ENCODE measurements around the gene EIF4ENIF1. TPM values are rescaled to one million over a fixed set of nuclear protein-coding genes. Genes with fewer than 3 reads are reported as not detected.
A peak's percentile ranks its signal among the peaks of the same experiment; 100 is the strongest.

The EIF4ENIF1 gene, protein sequence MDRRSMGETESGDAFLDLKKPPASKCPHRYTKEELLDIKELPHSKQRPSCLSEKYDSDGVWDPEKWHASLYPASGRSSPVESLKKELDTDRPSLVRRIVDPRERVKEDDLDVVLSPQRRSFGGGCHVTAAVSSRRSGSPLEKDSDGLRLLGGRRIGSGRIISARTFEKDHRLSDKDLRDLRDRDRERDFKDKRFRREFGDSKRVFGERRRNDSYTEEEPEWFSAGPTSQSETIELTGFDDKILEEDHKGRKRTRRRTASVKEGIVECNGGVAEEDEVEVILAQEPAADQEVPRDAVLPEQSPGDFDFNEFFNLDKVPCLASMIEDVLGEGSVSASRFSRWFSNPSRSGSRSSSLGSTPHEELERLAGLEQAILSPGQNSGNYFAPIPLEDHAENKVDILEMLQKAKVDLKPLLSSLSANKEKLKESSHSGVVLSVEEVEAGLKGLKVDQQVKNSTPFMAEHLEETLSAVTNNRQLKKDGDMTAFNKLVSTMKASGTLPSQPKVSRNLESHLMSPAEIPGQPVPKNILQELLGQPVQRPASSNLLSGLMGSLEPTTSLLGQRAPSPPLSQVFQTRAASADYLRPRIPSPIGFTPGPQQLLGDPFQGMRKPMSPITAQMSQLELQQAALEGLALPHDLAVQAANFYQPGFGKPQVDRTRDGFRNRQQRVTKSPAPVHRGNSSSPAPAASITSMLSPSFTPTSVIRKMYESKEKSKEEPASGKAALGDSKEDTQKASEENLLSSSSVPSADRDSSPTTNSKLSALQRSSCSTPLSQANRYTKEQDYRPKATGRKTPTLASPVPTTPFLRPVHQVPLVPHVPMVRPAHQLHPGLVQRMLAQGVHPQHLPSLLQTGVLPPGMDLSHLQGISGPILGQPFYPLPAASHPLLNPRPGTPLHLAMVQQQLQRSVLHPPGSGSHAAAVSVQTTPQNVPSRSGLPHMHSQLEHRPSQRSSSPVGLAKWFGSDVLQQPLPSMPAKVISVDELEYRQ
- total RNA-seq, result 10 to 100 TPM; 34.5 to 37.1 TPM
- polyA plus RNA-seq (2013, experiment 1 of 2), result 32.2 TPM
- polyA plus RNA-seq (2013, experiment 2 of 2), result 28.6 TPM
- long read RNA-seq, experiment 1, partial matches to known transcripts, result 9 of 14 reads
- long read RNA-seq, experiment 1, other reads (novel, unspliced or antisense), result 5 of 14 reads
- long read RNA-seq, experiment 2, transcript EIF4ENIF1-201 (19 exons, 3,544 nt), result major isoform, 46 of 88 reads
- long read RNA-seq, experiment 2, partial matches to known transcripts, result 14 of 88 reads
- long read RNA-seq, experiment 2, other reads (novel, unspliced or antisense), result 28 of 88 reads
- long read RNA-seq, experiment 3, transcript EIF4ENIF1-201 (19 exons, 3,544 nt), result major isoform, 6 of 19 reads
- long read RNA-seq, experiment 3, partial matches to known transcripts, result 8 of 19 reads
- long read RNA-seq, experiment 3, other reads (novel, unspliced or antisense), result 5 of 19 reads
- long read RNA-seq, experiment 4, partial matches to known transcripts, result 4 of 7 reads
- long read RNA-seq, experiment 4, other reads (novel, unspliced or antisense), result 3 of 7 reads

DNA sequence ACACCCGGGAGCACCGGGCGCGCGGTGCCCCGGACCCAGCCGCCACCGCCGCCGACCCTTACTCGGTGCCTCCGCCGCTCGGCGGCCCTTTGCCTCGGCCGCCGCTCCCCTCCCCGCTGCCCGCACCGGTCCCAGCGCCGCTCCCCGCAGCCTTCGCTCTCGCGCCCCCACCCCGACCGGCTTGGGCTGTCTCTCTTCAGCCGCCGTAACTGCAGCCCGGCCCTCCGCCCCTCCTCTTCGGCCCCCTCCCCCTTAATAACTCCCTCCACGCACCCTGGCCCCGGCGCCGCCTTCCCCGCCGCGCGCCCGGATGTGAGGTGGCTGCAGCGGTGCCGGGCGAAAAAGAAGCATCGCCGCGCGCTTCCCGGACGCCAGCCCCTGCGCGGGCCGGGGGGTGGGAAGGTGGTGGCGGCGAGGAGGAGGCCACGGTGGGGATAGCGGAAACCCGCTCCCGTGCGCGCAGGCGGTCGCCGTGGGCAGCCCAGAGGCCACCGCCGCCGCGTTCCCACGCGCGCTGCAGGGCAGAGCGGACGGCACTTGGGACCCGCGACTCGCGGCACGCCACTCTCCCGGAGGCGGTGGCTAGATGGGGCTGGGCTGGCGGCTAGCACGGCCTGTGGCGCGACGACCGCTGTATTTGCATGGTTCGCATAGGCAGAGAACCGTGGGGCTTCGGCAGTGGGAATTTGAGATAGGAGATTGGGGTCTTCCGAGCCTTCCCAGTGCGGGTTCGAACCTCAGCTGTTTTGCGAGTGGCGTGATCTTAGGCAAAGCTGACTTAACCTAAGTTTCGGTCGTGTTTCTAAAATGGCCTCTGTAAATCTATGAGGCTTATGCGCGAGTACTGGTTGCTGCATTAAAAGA, at the start of gene EIF4ENIF1:
Gene EIF4ENIF1 (minus strand): TSS at position 211 of the 864 bp plus-strand sequence. CDS start 1,124 bp downstream, outside the sequence.
- Mint-ChIP-seq H3K36me3 (ENCODE audit: low read depth) (peaks cover 19% of the 10 kb centered on the region), H3K9me3 (no peaks in the 10 kb centered on the region), H3K4me3 (peak within 1 kb of the TSS; percentile 79), H3K27ac (peak within 1 kb of the TSS; percentile 77), H3K27me3 (ENCODE audit: insufficient read depth) (peaks cover 32% of the 10 kb centered on the region), H3K4me1 (peaks cover 22% of the 10 kb centered on the region)
- Histone ChIP-seq H3K4me3 (ENCODE audit: low read length) (peak within 1 kb of the TSS; percentile 93), H3K27ac (ENCODE audit: low read depth, low read length) (peak within 1 kb of the TSS; percentile 98), H3K9me3 (ENCODE audit: control insufficient read depth, low read length) (no peaks in the 10 kb centered on the region), H3K9ac (ENCODE audit: extremely low read depth, low read length, poor library complexity, severe bottlenecking) (peak within 1 kb of the TSS; percentile 80), H3K36me3 (ENCODE audit: control insufficient read depth, insufficient read depth, low read length) (peaks cover 28% of the 10 kb centered on the region), H3K27me3 (ENCODE audit: control insufficient read depth, insufficient read depth, low read length, poor library complexity, severe bottlenecking) (peaks cover 23% of the 10 kb centered on the region), H3K4me1 (ENCODE audit: control insufficient read depth, insufficient read depth, low read length) (no peaks in the 10 kb centered on the region)
- peak; percentile 89 for DNase-seq
- TF ChIP-seq CTCF (conservative IDR thresholded peaks at IDR 0.05), result no peak
- 0% methylated on average over 34 to 100 of the region's 100 CpGs for WGBS, 2 experiments (ENCODE audit: insufficient coverage in 1 of 2, insufficient read length in 1 of 2)

DNA sequence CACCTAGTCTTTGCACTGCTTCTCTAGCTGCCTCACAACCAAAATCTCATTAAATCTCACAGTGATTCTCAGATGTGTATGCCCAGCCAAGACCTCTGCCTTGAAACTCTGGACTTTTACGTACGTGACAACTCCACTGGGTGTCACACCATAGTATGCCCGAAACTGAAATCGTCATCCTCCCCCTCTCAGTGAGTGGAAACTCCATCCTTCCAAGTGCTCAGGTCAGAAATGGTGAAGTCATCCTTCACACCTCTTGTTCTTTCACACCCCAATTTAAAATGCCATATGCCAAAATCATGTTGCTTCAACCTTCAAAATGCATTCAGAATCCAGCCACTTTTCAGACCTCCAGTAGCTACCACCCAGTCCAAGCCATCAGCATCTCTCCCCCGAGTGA, 49.2 kb upstream of the EIF4ENIF1 start:
- H3K4me3 ChIP-seq (ENCODE audit: low read length), result no peak overlapping the region
- TF ChIP-seq CTCF (conservative IDR thresholded peaks at IDR 0.05), result no peak
- no peaks in the 10 kb centered on the region for H3K9me3 ChIP-seq (ENCODE audit: control insufficient read depth, low read length)
- H3K27me3 ChIP-seq (ENCODE audit: control insufficient read depth, insufficient read depth, low read length, poor library complexity, severe bottlenecking), result no peaks in the 10 kb centered on the region
- no peak overlapping the region for H3K27ac ChIP-seq (ENCODE audit: low read depth, low read length)
- H3K4me1 Mint-ChIP-seq, result peaks cover 3% of the 10 kb centered on the region
- no peaks in the 10 kb centered on the region for H3K4me1 ChIP-seq (ENCODE audit: control insufficient read depth, insufficient read depth, low read length)
- DNase-seq, result no peak
- no peaks in the 10 kb centered on the region for H3K9me3 Mint-ChIP-seq
- no peaks in the 10 kb centered on the region for H3K27me3 Mint-ChIP-seq (ENCODE audit: insufficient read depth)
- H3K27ac Mint-ChIP-seq, result no peak overlapping the region
- H3K9ac ChIP-seq (ENCODE audit: extremely low read depth, low read length, poor library complexity, severe bottlenecking), result no peak overlapping the region
- H3K36me3 Mint-ChIP-seq (ENCODE audit: low read depth), result peaks cover 3% of the 10 kb centered on the region
- no peak overlapping the region for H3K4me3 Mint-ChIP-seq
- no peaks in the 10 kb centered on the region for H3K36me3 ChIP-seq (ENCODE audit: control insufficient read depth, insufficient read depth, low read length)
- WGBS, 2 experiments (ENCODE audit: insufficient coverage in 1 of 2, insufficient read length in 1 of 2), result 92 to 100% methylated on average over 5 of the region's 5 CpGs

Data from endodermal cell (in vitro differentiated cells).